Posterior cingulate gyrus (tissue), 11 donors: ENCODE results near the gene PBXIP1.
"Not testable (repeated sequence)": the region's sequence is repeated elsewhere in the genome, so short reads cannot be mapped to it uniquely, and the experiment has no call there.

ENCODE experiments used
- DNase-seq, 10 donors: peaks; one replicate each; pipeline versions ENCODE4 v3.0.0 to v3.0.0-alpha.2; 2020 to 2021; ENCODE audit warnings: mixed read lengths in 3 of 10
- intact Hi-C: fragments of 100-400 bp; cut with DNase I; formaldehyde crosslinking; loops from one replicate; pipeline ENCODE4 v1.15.1; 2023

PBXIP1 gene

DNA sequence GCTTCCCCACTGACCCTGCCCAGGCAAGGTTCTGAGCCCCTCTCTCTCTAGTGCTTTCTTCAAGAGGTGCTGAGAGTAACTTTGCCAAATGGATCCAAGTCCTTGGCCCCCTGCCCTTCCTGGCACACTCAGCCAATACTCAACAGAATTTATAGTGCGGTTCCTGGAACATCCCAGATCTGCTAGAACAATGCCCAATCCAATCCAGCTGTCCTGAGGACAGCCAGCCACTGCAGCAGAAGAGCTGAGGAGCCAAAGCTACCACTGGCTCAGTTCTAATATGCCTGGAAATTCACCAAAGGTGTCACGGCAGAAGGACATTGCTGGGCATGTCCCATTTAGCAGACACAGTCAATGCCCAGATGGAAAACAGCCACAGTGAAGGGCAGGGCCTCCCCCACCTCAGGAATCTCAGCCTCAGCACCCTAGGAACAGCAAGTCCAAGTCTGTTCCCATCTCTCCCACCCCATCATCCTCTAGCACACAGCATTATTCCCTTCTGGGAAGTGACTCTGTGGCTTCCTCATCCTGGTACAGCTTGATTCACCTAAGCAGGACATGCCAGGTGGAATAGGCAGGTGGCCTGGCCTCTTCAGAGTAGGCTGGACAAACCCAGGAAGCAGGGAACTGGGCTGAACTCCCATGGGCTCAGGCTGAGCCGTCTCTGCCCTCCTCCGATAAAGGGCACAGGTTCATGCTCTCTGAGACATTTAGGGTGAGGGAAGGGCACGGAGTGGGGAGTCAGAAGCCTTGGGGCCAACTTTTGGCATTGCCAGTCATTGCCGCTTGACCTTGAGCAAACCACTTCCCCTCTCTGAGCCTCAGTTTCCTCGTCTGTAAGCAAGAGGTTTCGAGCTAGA, 44.0 kb downstream of the PBXIP1 start:
- intact Hi-C loops = no loop called here
- DNase-seq = no peak

- intact Hi-C loops = no loop called here
- DNase-seq = no peak
These were observed 45.0 kb downstream of the PBXIP1 start for GRCh38 chr1:154910851-154911250.

- intact Hi-C loops = no loop called here
These were observed 47.0 kb downstream of the PBXIP1 start for GRCh38 chr1:154908937-154909336.

GRCh38 chr1:154908129-154908528, 47.8 kb downstream of the PBXIP1 start:
- DNase-seq, intact Hi-C loops: not testable (repeated sequence)

More at GRCh38 chr1:154908937-154909336, 47.0 kb downstream of the PBXIP1 start:
- DNase-seq = no peak

DNA sequence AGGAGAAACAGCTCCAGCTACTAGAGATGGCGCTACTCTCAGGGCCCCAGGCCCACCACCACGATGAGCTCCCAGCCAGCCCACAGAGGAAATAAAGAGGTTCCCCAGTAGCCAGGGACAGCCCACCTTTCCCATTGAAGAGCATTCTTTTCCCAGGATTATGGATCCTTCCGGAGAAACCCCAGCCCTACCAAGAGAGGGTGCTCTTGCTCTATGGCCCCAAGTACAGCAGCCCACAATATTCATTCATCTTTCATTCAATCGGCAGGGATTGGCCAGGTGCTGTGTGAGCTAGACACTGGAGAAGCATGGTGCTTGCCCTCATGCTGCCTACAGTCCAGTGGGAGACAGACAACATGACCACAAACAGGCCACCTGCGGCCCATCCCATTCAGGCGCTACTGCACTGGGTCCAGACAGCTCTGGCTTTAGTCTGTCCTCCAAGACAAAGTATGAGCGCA, 49.2 kb downstream of the PBXIP1 start:
- intact Hi-C loops = no loop called here
- DNase-seq = no peak

GRCh38 chr1:154902938-154903566, 52.8 kb downstream of the PBXIP1 start:
- no peak for DNase-seq
- intact Hi-C loops = no loop called here

DNA sequence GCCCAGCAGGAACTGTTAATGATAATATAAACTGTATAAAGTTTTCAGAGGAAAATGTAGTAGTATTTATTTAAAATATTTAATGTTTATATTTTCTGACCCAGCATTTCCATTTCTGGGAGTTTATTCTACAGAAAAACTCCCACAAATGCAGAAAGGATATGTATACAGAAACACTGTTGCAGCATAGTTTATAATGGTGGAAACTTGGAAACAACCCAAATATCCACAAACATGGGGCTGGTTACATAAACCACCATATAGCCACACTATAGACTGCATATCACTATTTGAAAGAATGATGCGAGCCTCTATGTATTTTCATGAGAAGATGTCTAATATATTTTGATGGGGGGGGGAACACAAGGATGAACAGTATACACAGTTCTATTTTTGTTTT, 54.3 kb downstream of the PBXIP1 start:
- no peak for DNase-seq
- intact Hi-C loops = no loop called here

- intact Hi-C loops = no loop called here
- no peak for DNase-seq
These were observed 56.9 kb downstream of the PBXIP1 start for GRCh38 chr1:154899041-154899440.

DNA sequence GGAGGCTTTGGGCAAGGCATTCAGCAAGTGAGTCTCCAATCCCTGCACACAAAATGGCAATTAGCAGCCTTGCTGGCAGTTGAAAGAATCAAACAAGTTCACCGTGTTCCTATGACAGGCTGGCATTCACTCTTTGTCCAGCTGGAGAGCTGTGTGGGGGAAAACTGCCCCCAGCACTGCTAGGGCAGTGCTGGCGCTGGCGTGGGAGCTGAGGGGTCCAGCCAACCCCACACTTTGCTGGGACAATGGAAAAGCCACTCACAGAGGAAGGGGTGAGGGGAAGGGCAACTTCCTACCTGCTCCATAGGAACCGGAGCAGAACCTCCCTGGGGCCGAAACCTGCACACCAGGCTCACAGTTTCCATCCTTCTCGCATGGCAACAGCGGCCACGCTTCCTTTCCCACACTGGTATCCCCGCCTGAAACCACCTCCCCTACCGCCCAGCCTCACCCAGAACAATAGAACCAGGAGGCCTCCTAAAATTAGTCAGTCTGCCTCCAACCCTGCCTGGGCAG, 59.1 kb downstream of the PBXIP1 start:
- intact Hi-C loops = no loop called here
- DNase-seq = peak in 7 of 10 donors; percentile 6 to 78 (median 22)

DNA sequence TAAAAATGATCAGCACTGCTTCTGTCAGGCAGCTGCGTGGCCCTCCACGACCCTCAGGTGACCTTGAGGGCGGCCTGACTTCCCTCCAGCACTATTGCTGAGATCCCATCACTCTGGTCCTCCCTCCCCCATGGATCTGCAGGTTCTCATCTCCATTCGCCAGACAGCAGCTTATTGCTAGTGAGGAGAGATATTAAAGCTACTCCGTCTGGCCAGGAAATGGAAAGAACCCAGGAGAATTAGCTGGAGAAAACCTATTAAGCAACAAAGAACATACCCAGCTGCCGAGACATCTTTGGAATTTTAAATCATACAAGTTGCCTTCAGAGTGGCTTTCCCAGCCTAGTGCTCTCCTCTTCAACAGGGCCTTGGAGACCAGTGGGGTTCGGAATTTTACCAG, 60.1 kb downstream of the PBXIP1 start:
- no peak for DNase-seq
- intact Hi-C loops = no loop called here
